ENCODE measurements around the gene CARNS1. TPM values are rescaled to one million over a fixed set of nuclear protein-coding genes. Genes with fewer than 3 reads are reported as not detected.

CARNS1 gene
- total and polyA plus RNA-seq, 10 of the 15 experiments (the other 5 are each of a cell fraction or from before 2014, with no cell fraction given), result 0.02 to 0.14 (median 0.10) TPM; not detected in 3

- TF ChIP-seq SMAD5 (IDR thresholded peaks at IDR 0.05; ENCODE audit: low read depth) (peak; percentile 53; the same call in 1 of the 2 replicates), LARP7 (IDR thresholded peaks at IDR 0.05) (peak; percentile 32; the same call in 1 of the 2 replicates), NFYB (IDR thresholded peaks at IDR 0.05; ENCODE audit: insufficient read depth, low read depth, low read length) (no peak), NKRF (conservative IDR thresholded peaks at IDR 0.05) (peak; percentile 52; the same call in 1 of the 2 replicates), MXI1 (IDR thresholded peaks at IDR 0.05; ENCODE audit: low read depth, low read length) (peak; percentile 75; the same call in 1 of the 2 replicates), NFXL1 (IDR thresholded peaks at IDR 0.05; ENCODE audit: borderline replicate concordance) (peak; percentile 75; the same call in 1 of the 2 replicates), CHD1 (IDR thresholded peaks at IDR 0.05; ENCODE audit: low read depth, low read length) (peak; percentile 37; the same call in 1 of the 2 replicates), POLR2A (IDR thresholded peaks at IDR 0.05; ENCODE audit: low read depth, low read length) (peak; percentile 81), SMARCA5 (IDR thresholded peaks at IDR 0.05) (peak; percentile 89; the same call in 1 of the 2 replicates), SP1 (IDR thresholded peaks at IDR 0.05; ENCODE audit: low read depth, low read length) (no peak), CBX3 (IDR thresholded peaks at IDR 0.05; ENCODE audit: borderline replicate concordance, low read depth) (no peak), FOXK2 (IDR thresholded peaks at IDR 0.05) (no peak), NR2F1 (conservative IDR thresholded peaks at IDR 0.05) (peak; percentile 21; the same call in 1 of the 2 replicates), BCL3 (IDR thresholded peaks at IDR 0.05; ENCODE audit: borderline replicate concordance, insufficient read depth, low read depth, low read length, poor library complexity, severe bottlenecking) (peak; percentile 66), E2F8 (IDR thresholded peaks at IDR 0.05; ENCODE audit: low read depth, partially characterized antibody) (no peak), TCF3 (IDR thresholded peaks at IDR 0.05; ENCODE audit: borderline replicate concordance, insufficient read depth, low read depth, low read length) (0 out of 2 replicates have a peak, but pooled peaks have one; percentile 18), MLLT1 (IDR thresholded peaks at IDR 0.05) (peak; percentile 57), NFIC (IDR thresholded peaks at IDR 0.05; ENCODE audit: low read depth, low read length) (no peak), CTCF (IDR thresholded peaks at IDR 0.05 in 2 of 3, conservative IDR thresholded peaks at IDR 0.05 in 1 of 3; ENCODE audit: control insufficient read depth in 2 of 3, extremely low read depth in 1 of 3, insufficient read depth in 1 of 3, low read depth in 3 of 3, low read length in 3 of 3) (peak in 1 of 3 experiments; percentile 28; a peak in 1 of 6 replicates), POLR2AphosphoS5 (IDR thresholded peaks at IDR 0.05; ENCODE audit: low read length) (peak; percentile 43; the same call in 1 of the 2 replicates)
Observed at GRCh38 chr11:67438158-67438902, 22.9 kb downstream of the CARNS1 start (continued).
